HG03469 (cell line): ENCODE results near the gene FNDC5.

Experiments
- ATAC-seq: cut with Tn5 transposase; IDR thresholded peaks from one replicate; pipeline ENCODE4 v1.9.1; 2021; ENCODE audit warnings: mild to moderate bottlenecking, moderate library complexity, moderate number of reproducible peaks; ENCODE audit not compliant: unreplicated experiment

Gene FNDC5

DNA sequence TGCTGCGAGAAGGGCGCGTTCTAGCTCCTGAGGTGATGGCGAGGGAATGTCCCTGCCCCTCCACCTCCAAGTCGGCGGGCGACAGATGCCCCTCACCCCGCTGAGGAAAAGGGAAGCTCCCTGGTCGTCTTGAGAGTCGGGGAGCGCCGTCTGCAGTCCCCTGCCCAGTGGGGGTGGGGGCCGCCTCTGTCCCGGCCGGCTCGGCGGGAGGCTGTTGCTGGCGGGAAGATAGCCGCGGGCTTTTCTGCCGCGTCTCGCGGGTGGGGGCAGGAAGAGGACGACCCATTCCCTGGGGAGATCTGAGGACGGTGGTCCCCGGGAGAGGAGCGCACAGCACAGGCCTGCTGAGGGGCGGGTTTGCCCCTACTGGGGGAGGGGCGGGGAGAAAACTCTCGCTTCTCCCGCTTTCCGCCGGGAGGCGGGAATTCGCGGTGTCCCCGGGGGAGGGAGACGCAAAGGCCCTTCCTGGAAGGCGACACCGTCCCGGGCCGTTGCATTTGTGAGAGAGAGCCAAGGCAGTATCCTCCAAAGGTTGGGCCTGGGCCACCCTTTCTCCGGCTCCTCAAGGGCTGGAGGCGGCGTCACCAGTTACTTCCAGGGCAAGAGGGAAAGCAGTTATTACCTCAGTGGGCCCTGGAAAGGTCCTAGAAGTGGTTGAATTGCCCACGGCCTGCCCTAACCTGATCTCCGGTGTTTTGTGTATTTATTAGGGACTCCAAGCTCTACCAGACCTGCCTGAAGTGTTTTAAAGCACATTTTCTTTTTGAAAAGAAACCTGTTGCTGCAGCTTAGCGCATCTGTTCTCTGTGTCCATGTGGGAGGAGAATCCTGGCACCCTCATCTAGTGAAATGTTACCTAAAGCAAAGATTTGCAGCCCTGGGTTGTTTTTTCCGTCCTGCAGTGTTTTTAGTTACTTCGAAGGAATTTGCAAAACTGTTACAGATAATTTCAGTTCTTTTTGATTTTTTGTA, 52.6 kb downstream of the FNDC5 start:
- ATAC-seq: no peak

DNA sequence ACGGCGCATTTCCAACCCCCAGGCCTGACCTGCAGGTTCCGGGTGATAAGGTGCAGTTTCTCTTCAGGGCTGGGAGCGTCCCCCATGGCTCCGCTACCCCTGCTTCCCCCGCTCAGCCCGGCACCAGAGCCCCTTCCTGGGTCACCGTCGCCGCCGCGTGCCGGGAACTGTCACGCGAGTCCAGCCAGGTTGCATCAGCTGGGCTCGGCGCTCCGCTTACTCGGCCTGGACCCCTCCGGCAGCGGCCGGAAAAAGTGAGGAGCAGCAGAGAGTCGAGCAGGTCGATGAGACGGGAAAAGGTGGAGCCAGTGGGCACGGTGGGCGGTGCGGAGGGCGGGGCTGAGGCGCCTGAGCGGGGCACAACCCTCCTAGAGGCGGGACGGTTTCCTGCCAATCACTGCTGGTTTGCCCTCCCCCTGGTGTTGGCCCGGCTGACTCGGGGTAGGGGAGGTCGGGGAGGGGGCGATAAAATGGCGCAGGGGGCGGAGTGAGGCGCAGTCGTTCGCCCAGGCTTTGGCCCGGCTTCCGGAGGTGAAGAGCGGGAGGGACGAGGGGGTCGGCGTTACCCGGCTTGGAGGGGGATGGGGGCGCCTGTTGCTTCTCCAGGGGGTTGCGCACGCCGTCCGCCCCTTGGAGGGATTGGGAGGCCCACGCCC, 53.4 kb downstream of the FNDC5 start, which contains the start of the genes S100PBP and YARS1:
Gene S100PBP, plus strand, starts transcription at position 495 of the 656 bp plus-strand sequence. CDS start 8,447 bp downstream, outside the sequence.
Gene YARS1, minus strand, starts transcription at position 200 of the 656 bp plus-strand sequence. Its CDS starts 114 bp downstream, at position 86.
- peak; percentile 65 for ATAC-seq

DNA sequence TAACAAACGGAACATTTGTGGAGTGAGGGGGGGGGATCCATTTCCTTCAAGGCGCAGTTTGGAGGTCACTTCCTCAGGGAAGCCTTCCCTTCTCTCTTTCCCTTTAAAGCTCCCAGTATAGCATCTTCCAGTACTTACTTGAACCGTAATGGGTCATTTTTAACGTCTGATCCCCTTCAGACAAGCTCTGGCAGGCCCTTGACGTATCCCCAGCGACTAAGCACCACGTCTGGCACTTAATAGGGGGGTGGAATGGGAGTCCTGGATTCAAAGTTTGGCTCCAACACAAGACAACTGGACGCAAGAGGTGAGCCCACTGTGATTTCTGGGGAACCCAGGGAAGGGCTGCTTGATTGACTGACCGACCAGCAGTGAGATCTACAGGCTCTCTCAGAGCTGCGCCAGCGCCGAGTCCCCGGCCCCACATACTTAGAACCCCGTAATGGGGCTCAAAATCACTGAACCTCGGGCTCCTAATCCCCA, 54.0 kb downstream of the FNDC5 start:
- ATAC-seq: no peak

DNA sequence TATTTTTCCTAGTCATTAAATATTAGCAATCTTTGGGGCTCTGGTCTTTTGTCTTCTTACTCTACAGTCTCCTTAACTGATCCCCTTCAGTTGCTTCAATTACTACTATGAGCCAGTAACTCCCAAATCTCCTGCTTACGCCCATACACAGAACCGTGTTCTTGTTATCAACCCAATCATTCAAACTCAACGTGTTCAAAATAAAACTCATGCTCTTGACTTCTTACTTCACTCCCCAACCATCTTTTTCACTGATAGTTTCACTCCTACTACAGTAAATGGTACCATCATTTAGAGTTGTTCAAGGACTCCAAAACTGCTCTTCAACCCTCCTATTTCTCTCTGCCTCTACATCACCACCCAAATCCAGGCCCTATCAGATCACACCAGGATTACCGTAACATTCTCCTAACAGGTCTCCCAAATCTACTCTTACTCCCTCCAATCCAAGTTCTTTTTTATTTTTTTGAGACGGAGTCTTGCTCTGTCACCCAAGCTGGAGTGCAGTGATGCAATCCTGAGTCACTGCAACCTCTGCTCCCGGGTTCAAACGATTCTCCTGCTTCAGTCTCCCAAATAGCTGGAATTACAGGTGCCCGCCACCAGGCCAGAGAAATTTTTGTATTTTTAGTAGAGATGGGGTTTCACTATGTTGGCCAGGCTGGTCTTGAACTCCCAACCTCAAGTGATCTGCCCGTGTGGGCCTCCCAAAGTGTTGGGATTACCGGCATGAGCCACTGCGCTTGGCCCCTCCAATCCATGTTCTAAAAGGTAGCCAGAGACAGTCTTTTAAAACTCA, 56.6 kb downstream of the FNDC5 start:
- no peak for ATAC-seq
